ENCODE results near the gene PML. TPM values are rescaled to one million over a fixed set of nuclear protein-coding genes. Genes with fewer than 3 reads are reported as not detected.
A peak's percentile ranks its signal among the peaks of the same experiment; 100 is the strongest.

Gene PML
- polyA plus RNA-seq, 3 donors = 13.1 to 40.7 (median 20.6) TPM

DNA sequence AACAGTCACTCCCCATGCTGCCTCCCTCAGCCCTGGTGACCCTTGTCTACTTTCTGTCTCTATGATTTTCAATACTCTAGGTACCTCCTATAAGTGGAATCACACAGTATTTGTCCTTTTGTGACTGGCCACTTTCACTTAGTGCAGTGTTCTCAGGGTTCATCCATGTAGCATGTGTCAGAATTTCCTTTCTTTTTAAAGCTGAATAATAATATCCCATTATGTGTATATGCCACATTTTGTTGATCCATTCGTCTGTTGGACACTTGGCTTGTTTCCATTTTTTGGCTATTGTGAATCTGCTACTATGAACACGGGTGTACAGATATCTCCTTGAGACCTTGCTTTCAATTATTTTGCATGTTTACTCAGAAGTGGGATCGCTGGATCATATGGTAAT, 34.1 kb downstream of the PML start:
- Mint-ChIP-seq H3K4me3 (no peak overlapping the region), H3K27ac (no peak overlapping the region), H3K27me3 (ENCODE audit: low read depth in 3 of 3) (peaks cover 0 to 1% (median 0%) of the 10 kb centered on the region in 3 donors), H3K36me3 (peaks cover 69 to 85% of the 10 kb centered on the region in 2 donors), H3K4me1 (peaks cover 3% of the 10 kb centered on the region), H3K9me3 (peaks cover 0 to 2% (median 0%) of the 10 kb centered on the region in 7 donors)
- Histone ChIP-seq H3K9ac (ENCODE audit: insufficient read depth, low read length, poor library complexity, severe bottlenecking) (no peak overlapping the region), H3K27me3 (ENCODE audit: control insufficient read depth in 2 of 2, insufficient read depth in 2 of 2, low read length in 2 of 2) (no peaks in the 10 kb centered on the region), H4K20me1 (ENCODE audit: insufficient read depth, low read length) (peaks cover 61% of the 10 kb centered on the region), H2AFZ (ENCODE audit: insufficient read depth, low read depth, low read length, poor library complexity, severe bottlenecking) (no peak overlapping the region), H3K4me1 (ENCODE audit: control insufficient read depth in 1 of 2, insufficient read depth in 2 of 2, low read length in 2 of 2) (no peaks in the 10 kb centered on the region), H3K79me2 (ENCODE audit: insufficient read depth, low read length) (no peaks in the 10 kb centered on the region), H3K9me3 (replicated peaks in 1 of 2; ENCODE audit: control insufficient read depth in 1 of 2, insufficient read depth in 1 of 2, low read length in 2 of 2) (no peaks in the 10 kb centered on the region), H3K27ac (ENCODE audit: low read depth in 1 of 2, low read length in 2 of 2) (no peak overlapping the region), H3K4me2 (replicated peaks; ENCODE audit: extremely low read depth, low read length, poor library complexity, severe bottlenecking) (no peak overlapping the region), H3K36me3 (replicated peaks in 1 of 2; ENCODE audit: control insufficient read depth in 1 of 2, insufficient read depth in 2 of 2, low read length in 2 of 2) (peaks cover 65 to 91% of the 10 kb centered on the region in 2 donors), H3K4me3 (replicated peaks in 1 of 3; ENCODE audit: low read depth in 2 of 3, low read length in 3 of 3) (no peak overlapping the region)
- no peak for DNase-seq
- intact Hi-C loops (cut with micrococcal nuclease) = no loop called here
- TF ChIP-seq, protein P1, sequence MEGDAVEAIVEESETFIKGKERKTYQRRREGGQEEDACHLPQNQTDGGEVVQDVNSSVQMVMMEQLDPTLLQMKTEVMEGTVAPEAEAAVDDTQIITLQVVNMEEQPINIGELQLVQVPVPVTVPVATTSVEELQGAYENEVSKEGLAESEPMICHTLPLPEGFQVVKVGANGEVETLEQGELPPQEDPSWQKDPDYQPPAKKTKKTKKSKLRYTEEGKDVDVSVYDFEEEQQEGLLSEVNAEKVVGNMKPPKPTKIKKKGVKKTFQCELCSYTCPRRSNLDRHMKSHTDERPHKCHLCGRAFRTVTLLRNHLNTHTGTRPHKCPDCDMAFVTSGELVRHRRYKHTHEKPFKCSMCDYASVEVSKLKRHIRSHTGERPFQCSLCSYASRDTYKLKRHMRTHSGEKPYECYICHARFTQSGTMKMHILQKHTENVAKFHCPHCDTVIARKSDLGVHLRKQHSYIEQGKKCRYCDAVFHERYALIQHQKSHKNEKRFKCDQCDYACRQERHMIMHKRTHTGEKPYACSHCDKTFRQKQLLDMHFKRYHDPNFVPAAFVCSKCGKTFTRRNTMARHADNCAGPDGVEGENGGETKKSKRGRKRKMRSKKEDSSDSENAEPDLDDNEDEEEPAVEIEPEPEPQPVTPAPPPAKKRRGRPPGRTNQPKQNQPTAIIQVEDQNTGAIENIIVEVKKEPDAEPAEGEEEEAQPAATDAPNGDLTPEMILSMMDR (IDR thresholded peaks at IDR 0.05) = no peak
- no CpG with 5 or more reads among the region's 3 CpGs for WGBS (ENCODE audit: insufficient coverage)

DNA sequence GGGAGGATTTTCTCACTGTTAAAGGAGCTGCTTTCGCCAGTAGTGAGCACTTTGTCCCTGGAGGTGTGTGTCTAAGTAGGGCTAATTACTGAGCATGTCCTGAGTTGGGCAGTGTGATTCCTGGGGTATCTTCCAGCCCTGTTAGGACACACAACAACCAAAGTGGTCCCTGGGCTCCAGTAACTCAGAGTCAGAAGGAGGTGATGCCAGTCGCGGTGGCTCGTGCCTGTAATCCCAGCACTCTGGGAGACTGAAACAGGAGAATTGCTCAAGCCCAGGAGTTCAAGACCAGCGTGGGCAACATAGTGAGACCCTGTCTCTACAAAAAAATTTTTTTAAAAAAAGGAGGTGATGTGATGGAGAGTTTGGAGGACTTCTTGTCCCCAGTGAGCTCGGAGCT, 37.5 kb downstream of the PML start:
- no peaks in the 10 kb centered on the region for H3K4me1 ChIP-seq (ENCODE audit: control insufficient read depth in 1 of 2, insufficient read depth in 2 of 2, low read length in 2 of 2)
- intact Hi-C loops (cut with micrococcal nuclease) = no loop called here
- H3K36me3 ChIP-seq (replicated peaks in 1 of 2; ENCODE audit: control insufficient read depth in 1 of 2, insufficient read depth in 2 of 2, low read length in 2 of 2) = peaks cover 68 to 91% of the 10 kb centered on the region in 2 donors
- no peak overlapping the region for H2AFZ ChIP-seq (ENCODE audit: insufficient read depth, low read depth, low read length, poor library complexity, severe bottlenecking)
- H3K27me3 ChIP-seq (ENCODE audit: control insufficient read depth in 2 of 2, insufficient read depth in 2 of 2, low read length in 2 of 2) = no peaks in the 10 kb centered on the region
- H3K4me1 Mint-ChIP-seq = peaks cover 3% of the 10 kb centered on the region
- peaks cover 76 to 88% of the 10 kb centered on the region in 2 donors for H3K36me3 Mint-ChIP-seq
- peaks cover 0 to 2% (median 0%) of the 10 kb centered on the region in 7 donors for H3K9me3 Mint-ChIP-seq
- H3K9ac ChIP-seq (ENCODE audit: insufficient read depth, low read length, poor library complexity, severe bottlenecking) = no peak overlapping the region
- no peaks in the 10 kb centered on the region for H3K9me3 ChIP-seq (replicated peaks in 1 of 2; ENCODE audit: control insufficient read depth in 1 of 2, insufficient read depth in 1 of 2, low read length in 2 of 2)
- DNase-seq = no peak
- no peak overlapping the region for H3K4me3 Mint-ChIP-seq
- H3K27ac ChIP-seq (ENCODE audit: low read depth in 1 of 2, low read length in 2 of 2) = peak overlapping the region in 1 of 2 donors; percentile 60
- TF ChIP-seq, protein P1 (IDR thresholded peaks at IDR 0.05) = no peak
- 100% methylated on average over 2 of the region's 6 CpGs for WGBS (ENCODE audit: insufficient coverage)
- no peak overlapping the region for H3K4me2 ChIP-seq (replicated peaks; ENCODE audit: extremely low read depth, low read length, poor library complexity, severe bottlenecking)
- peaks cover 43% of the 10 kb centered on the region for H4K20me1 ChIP-seq (ENCODE audit: insufficient read depth, low read length)
- H3K4me3 ChIP-seq (replicated peaks in 1 of 3; ENCODE audit: low read depth in 2 of 3, low read length in 3 of 3) = no peak overlapping the region
- H3K79me2 ChIP-seq (ENCODE audit: insufficient read depth, low read length) = no peaks in the 10 kb centered on the region
- H3K27ac Mint-ChIP-seq = peak overlapping the region in 4 of 7 donors; percentile 30 to 80 (median 53)
- H3K27me3 Mint-ChIP-seq (ENCODE audit: low read depth in 3 of 3) = no peaks in the 10 kb centered on the region
